HEK293 (cell line): ENCODE results near the gene MRTFA.

Source experiments
- CTCF ChIA-PET: fragments of 350-600 bp; formaldehyde crosslinking; extraction: SDS; loops from one replicate; lab custom pipeline; 2021; ENCODE audit warnings: antibody characterized with exemption; lab: Yijun Ruan, JAX
- POLR2A ChIA-PET: fragments of 300-600 bp; formaldehyde crosslinking; extraction: SDS; loops from one replicate; lab custom pipeline; 2020; ENCODE audit warnings: antibody characterized with exemption, inconsistent platforms; lab: Yijun Ruan, JAX
- H3K27ac ChIP-seq: fragments of 200-500 bp; sonication (Bioruptor generic); 2 replicates; pipeline ENCODE4 v1.5.1; 2014; ENCODE audit warnings: low read depth, low read length, control low read depth, inconsistent platforms; ENCODE audit errors: extremely low read depth
- H3K36me3 ChIP-seq, 2 experiments: fragments of 200-500 bp in 1 of 2; sonication (Bioruptor generic) in 1 of 2; 1 replicate in 1 of 2; 2 replicates in 1 of 2; pipeline ENCODE4 v1.5.1; 2014 to 2017; ENCODE audit warnings: inconsistent platforms in 2 of 2, low read length in 2 of 2; ENCODE audit not compliant: control insufficient read depth in 2 of 2, insufficient read depth in 1 of 2
- H3K4me1 ChIP-seq: fragments of 200-500 bp; sonication (Bioruptor generic); 2 replicates; pipeline ENCODE4 v1.5.1; 2014; ENCODE audit warnings: mild to moderate bottlenecking, low read length, inconsistent platforms; ENCODE audit not compliant: control insufficient read depth, insufficient read depth
- H3K4me3 ChIP-seq: 2 replicates; pipeline ENCODE4 v1.5.1; 2011; ENCODE audit warnings: low read depth, mild to moderate bottlenecking, control low read depth, low read length, moderate library complexity
- H3K9me3 ChIP-seq: fragments of 200-500 bp; sonication (Bioruptor generic); 2 replicates; pipeline ENCODE4 v1.5.1; 2014; ENCODE audit warnings: low read depth, low read length, inconsistent platforms; ENCODE audit not compliant: control insufficient read depth, insufficient read depth
- HOXC10 ChIP-seq: sonication (generic); formaldehyde crosslinking; IDR thresholded peaks from 2 replicates; pipeline ENCODE4 v1.8.1; 2023; ENCODE audit warnings: mild to moderate bottlenecking, missing genetic modification reagents
- INSM2 ChIP-seq: fragments of 450-650 bp; formaldehyde crosslinking; IDR thresholded peaks from 2 replicates; pipeline ENCODE4 v1.5.1; 2016; ENCODE audit warnings: missing biosample characterization, missing genetic modification characterization
- PRDM10 ChIP-seq: fragments of 450-650 bp; formaldehyde crosslinking; IDR thresholded peaks from 2 replicates; pipeline ENCODE4 v1.5.1; 2016; ENCODE audit warnings: missing biosample characterization, missing genetic modification characterization
- ZBTB11 ChIP-seq: fragments of 450-650 bp; formaldehyde crosslinking; conservative IDR thresholded peaks from 2 replicates; pipeline ENCODE4 v1.5.1; 2016; ENCODE audit warnings: low read depth, missing biosample characterization, missing genetic modification characterization
- ZBTB8A ChIP-seq: fragments of 450-650 bp; formaldehyde crosslinking; IDR thresholded peaks from 2 replicates; pipeline ENCODE4 v1.5.1; 2016; ENCODE audit warnings: missing biosample characterization, missing genetic modification characterization
- ZNF18 ChIP-seq: fragments of 450-650 bp; formaldehyde crosslinking; IDR thresholded peaks from 2 replicates; pipeline ENCODE4 v1.5.1; 2016; ENCODE audit warnings: missing biosample characterization, missing genetic modification characterization
- ZNF335 ChIP-seq: fragments of 450-650 bp; formaldehyde crosslinking; conservative IDR thresholded peaks from 2 replicates; pipeline ENCODE4 v1.5.1; 2016; ENCODE audit warnings: missing biosample characterization, missing genetic modification characterization
- ZNF394 ChIP-seq: fragments of 450-650 bp; formaldehyde crosslinking; IDR thresholded peaks from 2 replicates; pipeline ENCODE4 v1.5.1; 2016; ENCODE audit warnings: missing biosample characterization, missing genetic modification characterization, mild to moderate bottlenecking, moderate library complexity, borderline replicate concordance
- ZNF426 ChIP-seq: fragments of 450-650 bp; formaldehyde crosslinking; IDR thresholded peaks from 2 replicates; pipeline ENCODE4 v1.5.1; 2017; ENCODE audit warnings: missing biosample characterization, missing genetic modification characterization, mild to moderate bottlenecking, inconsistent platforms, moderate library complexity
- ZNF518A ChIP-seq: fragments of 450-650 bp; formaldehyde crosslinking; conservative IDR thresholded peaks from 2 replicates; pipeline ENCODE4 v1.5.1; 2016; ENCODE audit warnings: low read depth, missing biosample characterization, missing genetic modification characterization
- ZNF580 ChIP-seq: fragments of 450-650 bp; formaldehyde crosslinking; IDR thresholded peaks from 2 replicates; pipeline ENCODE4 v1.5.1; 2016; ENCODE audit warnings: missing biosample characterization, missing genetic modification characterization
- ZNF623 ChIP-seq: fragments of 450-650 bp; formaldehyde crosslinking; IDR thresholded peaks from 2 replicates; pipeline ENCODE4 v1.5.1; 2016; ENCODE audit warnings: missing biosample characterization, missing genetic modification characterization
- ZNF629 ChIP-seq: fragments of 450-650 bp; formaldehyde crosslinking; IDR thresholded peaks from 2 replicates; pipeline ENCODE4 v1.5.1; 2017; ENCODE audit warnings: missing biosample characterization, missing genetic modification characterization
- ZNF776 ChIP-seq: fragments of 450-650 bp; formaldehyde crosslinking; IDR thresholded peaks from 2 replicates; pipeline ENCODE4 v1.5.0; 2017; ENCODE audit warnings: missing biosample characterization, missing genetic modification characterization, borderline replicate concordance

The MRTFA gene

GRCh38 chr22:40547729-40548143, 88.8 kb downstream of the MRTFA start (continued):
- TF ChIP-seq PRDM10 (peak; percentile 73), INSM2 (peak; percentile 54; the same call in 1 of the 2 replicates), ZBTB11 (no peak), ZNF580 (no peak), ZNF776 (no peak), ZNF335 (tag by site-specific recombination) (peak; percentile 44)

GRCh38 chr22:40544758-40545157, 91.8 kb downstream of the MRTFA start:
- Histone ChIP-seq H3K4me3 (no peak overlapping the region), H3K9me3 (no peaks in the 10 kb centered on the region), H3K36me3 (peaks cover 3 to 7% of the 10 kb centered on the region in 2 experiments; a peak in 2 of 3 replicates), H3K27ac (no peak overlapping the region), H3K4me1 (peaks cover 10% of the 10 kb centered on the region; the same call in 1 of the 2 replicates)
- TF ChIP-seq ZNF18 (tag by site-specific recombination) (no peak), ZNF394 (tag by site-specific recombination) (peak; percentile 65; the same call in 1 of the 2 replicates), ZNF623 (tag by site-specific recombination) (peak; percentile 49), ZNF629 (tag by site-specific recombination) (0 out of 2 replicates have a peak, but pooled peaks have one; percentile 21), HOXC10 (no peak), ZBTB8A (tag by site-specific recombination) (0 out of 2 replicates have a peak, but pooled peaks have one; percentile 25), ZNF426 (tag by site-specific recombination) (peak; percentile 40), ZNF518A (tag by site-specific recombination) (peak; percentile 48; the same call in 1 of the 2 replicates), ZBTB11 (peak; percentile 37; the same call in 1 of the 2 replicates)
- ChIA-PET CTCF (interaction anchor here (0.7 kb wide), 1 partner anchor 56 kb away, joined by 8 read pairs; no protein-coding TSS in a partner anchor), POLR2A (interaction anchor here (1.5 kb wide), 1 partner anchor 92 kb away, joined by 4 read pairs; the partner anchor contains the start of gene MRTFA)
